HepG2 (cell line): ENCODE data around the gene PPP1R8. TPM values are rescaled to one million over a fixed set of nuclear protein-coding genes. Genes with fewer than 3 reads are reported as not detected.

Experiments
- ATF1 ChIP-seq: IDR thresholded peaks from 2 replicates; pipeline ENCODE4 v1.6.1; 2016; ENCODE audit warnings: mild to moderate bottlenecking, control low read depth
- DDIT3 ChIP-seq: sonication (generic); formaldehyde crosslinking; IDR thresholded peaks from 2 replicates; pipeline ENCODE4 v1.4.0; 2020; ENCODE audit warnings: mild to moderate bottlenecking, missing genetic modification reagents
- GLI4 ChIP-seq: sonication (generic); formaldehyde crosslinking; IDR thresholded peaks from 2 replicates; pipeline ENCODE4 v1.5.1; 2020; ENCODE audit warnings: missing genetic modification reagents, mild to moderate bottlenecking, moderate library complexity, borderline replicate concordance
- GMEB2 ChIP-seq: IDR thresholded peaks from 2 replicates; pipeline ENCODE4 v1.6.1; 2016; ENCODE audit warnings: missing biosample characterization, missing genetic modification reagents, low read depth
- HNF4A ChIP-seq: sonication (generic); formaldehyde crosslinking; IDR thresholded peaks from 2 replicates; pipeline ENCODE4 v1.4.0; 2020; ENCODE audit warnings: missing genetic modification reagents
- PCBP2 ChIP-seq: fragments of 200-400 bp; formaldehyde crosslinking; optimal IDR thresholded peaks from 2 replicates; pipeline ENCODE3; 2018; ENCODE audit warnings: low read length, low read depth; ENCODE audit not compliant: poor library complexity, severe bottlenecking
- TAF1 ChIP-seq: sonication (generic); formaldehyde crosslinking; IDR thresholded peaks from 2 replicates; pipeline ENCODE4 v1.4.0; 2020; ENCODE audit warnings: missing genetic modification reagents
- THAP7 ChIP-seq: sonication (generic); formaldehyde crosslinking; IDR thresholded peaks from 2 replicates; pipeline ENCODE4 v1.8.1; 2023; ENCODE audit warnings: mild to moderate bottlenecking, missing genetic modification reagents
- ZBTB33 ChIP-seq: sonication (generic); formaldehyde crosslinking; IDR thresholded peaks from 2 replicates; pipeline ENCODE4 v1.4.0; 2020; ENCODE audit warnings: missing genetic modification reagents
- ZNF101 ChIP-seq: sonication (generic); formaldehyde crosslinking; IDR thresholded peaks from 2 replicates; pipeline ENCODE4 v1.4.0; 2020; ENCODE audit warnings: mild to moderate bottlenecking, low read depth, missing genetic modification reagents, borderline replicate concordance
- ZNF235 ChIP-seq: sonication (generic); formaldehyde crosslinking; IDR thresholded peaks from 2 replicates; pipeline ENCODE4 v1.8.1; 2023; ENCODE audit warnings: mild to moderate bottlenecking, missing genetic modification reagents, borderline replicate concordance
- ZNF441 ChIP-seq: sonication (generic); formaldehyde crosslinking; IDR thresholded peaks from 2 replicates; pipeline ENCODE4 v1.7.0; 2021; ENCODE audit warnings: missing genetic modification reagents, borderline replicate concordance
- ZNF512B ChIP-seq: sonication (generic); formaldehyde crosslinking; IDR thresholded peaks from 2 replicates; pipeline ENCODE4 v1.5.1; 2020; ENCODE audit warnings: missing genetic modification reagents, mild to moderate bottlenecking, borderline replicate concordance
- ZNF557 ChIP-seq: sonication (generic); formaldehyde crosslinking; IDR thresholded peaks from 2 replicates; pipeline ENCODE4 v1.4.0; 2020; ENCODE audit warnings: missing genetic modification reagents
- ZNF564 ChIP-seq: sonication (generic); formaldehyde crosslinking; IDR thresholded peaks from 2 replicates; pipeline ENCODE4 v1.8.1; 2023; ENCODE audit warnings: mild to moderate bottlenecking, missing genetic modification reagents
- ZNF674 ChIP-seq: sonication (generic); formaldehyde crosslinking; IDR thresholded peaks from 2 replicates; pipeline ENCODE4 v1.5.0; 2020; ENCODE audit warnings: low read depth, mild to moderate bottlenecking, missing genetic modification reagents
- ZNF704 ChIP-seq: sonication (generic); formaldehyde crosslinking; IDR thresholded peaks from 2 replicates; pipeline ENCODE4 v1.8.1; 2023; ENCODE audit warnings: mild to moderate bottlenecking, inconsistent platforms, moderate library complexity, missing genetic modification reagents, borderline replicate concordance
- ZNF782 ChIP-seq: sonication (generic); formaldehyde crosslinking; IDR thresholded peaks from 2 replicates; pipeline ENCODE4 v1.4.0; 2020; ENCODE audit warnings: missing genetic modification reagents, mild to moderate bottlenecking, borderline replicate concordance
- ZNF788 ChIP-seq: sonication (generic); formaldehyde crosslinking; IDR thresholded peaks from 2 replicates; pipeline ENCODE4 v1.5.0; 2020; ENCODE audit warnings: mild to moderate bottlenecking, missing genetic modification reagents, borderline replicate concordance
- ZSCAN30 ChIP-seq: sonication (generic); formaldehyde crosslinking; IDR thresholded peaks from 2 replicates; pipeline ENCODE4 v1.5.0; 2020; ENCODE audit warnings: mild to moderate bottlenecking, missing genetic modification reagents
- polyA plus RNA-seq, 8 experiments: library from polyadenylated mRNA; depleted of rRNA in 3 of 8; stranded (reverse) in 7 of 8; unstranded in 1 of 8; fragments of >200 nt; fragmentation: Illumina TruSeq in 4 of 8; extraction: Trizol in 4 of 8; gene quantifications; 2 replicates each; pipeline versions ENCODE4 v1.2.1 to v1.2.3, GENCODE V29; 2011 to 2016; ENCODE audit warnings: low read depth in 4 of 8, missing spikeins in 1 of 8, mixed read lengths in 1 of 8; ENCODE audit not compliant: insufficient read depth in 1 of 8
- total RNA-seq, 5 experiments: library from RNA; depleted of rRNA; stranded (reverse); fragments of >200 nt; fragmentation: Illumina TruSeq; extraction: Trizol; gene quantifications; 2 replicates each; pipeline ENCODE4 v1.2.3, GENCODE V29; 2016; ENCODE audit warnings: low read depth in 1 of 5

Gene PPP1R8
- total and polyA plus RNA-seq, 2 of the 13 experiments (the other 11 are each of a cell fraction or from before 2014, with no cell fraction given): 38.3 to 62.2 TPM

GRCh38 chr1:27830621-27831440, at the start of gene PPP1R8 (continued):
- TF ChIP-seq GMEB2 (CRISPR knock-in tag) (peak; percentile 98), ZNF782 (CRISPR knock-in tag) (no peak), THAP7 (CRISPR knock-in tag) (peak; percentile 82; the same call in 1 of the 2 replicates), ZNF674 (CRISPR knock-in tag) (no peak), GLI4 (CRISPR knock-in tag) (no peak), ZSCAN30 (CRISPR knock-in tag) (no peak), TAF1 (CRISPR knock-in tag) (peak; percentile 99), ZNF441 (CRISPR knock-in tag) (peak; percentile 33; the same call in 1 of the 2 replicates), ZNF512B (no peak), ZNF704 (CRISPR knock-in tag) (no peak; the same call in 1 of the 2 replicates), ZNF788 (CRISPR knock-in tag) (peak; percentile 58; the same call in 1 of the 2 replicates), ZNF564 (CRISPR knock-in tag) (no peak; the same call in 1 of the 2 replicates), PCBP2 (no peak), ZBTB33 (CRISPR knock-in tag) (no peak), DDIT3 (CRISPR knock-in tag) (no peak), ZNF101 (CRISPR knock-in tag) (no peak), HNF4A (CRISPR knock-in tag) (no peak), ZNF235 (CRISPR knock-in tag) (0 out of 2 replicates have a peak, but pooled peaks have one; percentile 6), ZNF557 (no peak), ATF1 (CRISPR knock-in tag) (peak; percentile 41; the same call in 1 of the 2 replicates)
